GM12892 (cell line): ENCODE measurements around the gene C1orf198.

Source experiments
- DNase-seq: peaks from one replicate; pipeline ENCODE4 v3.0.0; 2011; ENCODE audit not compliant: insufficient read length
- FAIRE-seq: peaks from 2 replicates; lab custom pipeline; 2011; peaks lifted over from hg19 to GRCh38; lab: Jason Lieb, UNC
- POLR2A ChIP-seq: IDR thresholded peaks from 2 replicates; pipeline ENCODE4 v1.6.1; 2011; ENCODE audit warnings: low read depth, low read length, control low read depth
- POLR2AphosphoS5 ChIP-seq: IDR thresholded peaks from 2 replicates; pipeline ENCODE4 v1.6.1; 2011; ENCODE audit warnings: low read depth, low read length, control low read depth
- TAF1 ChIP-seq: IDR thresholded peaks from 2 replicates; pipeline ENCODE4 v1.6.1; 2011; ENCODE audit warnings: low read depth, mild to moderate bottlenecking, control low read depth, low read length, borderline replicate concordance

C1orf198 gene

DNA sequence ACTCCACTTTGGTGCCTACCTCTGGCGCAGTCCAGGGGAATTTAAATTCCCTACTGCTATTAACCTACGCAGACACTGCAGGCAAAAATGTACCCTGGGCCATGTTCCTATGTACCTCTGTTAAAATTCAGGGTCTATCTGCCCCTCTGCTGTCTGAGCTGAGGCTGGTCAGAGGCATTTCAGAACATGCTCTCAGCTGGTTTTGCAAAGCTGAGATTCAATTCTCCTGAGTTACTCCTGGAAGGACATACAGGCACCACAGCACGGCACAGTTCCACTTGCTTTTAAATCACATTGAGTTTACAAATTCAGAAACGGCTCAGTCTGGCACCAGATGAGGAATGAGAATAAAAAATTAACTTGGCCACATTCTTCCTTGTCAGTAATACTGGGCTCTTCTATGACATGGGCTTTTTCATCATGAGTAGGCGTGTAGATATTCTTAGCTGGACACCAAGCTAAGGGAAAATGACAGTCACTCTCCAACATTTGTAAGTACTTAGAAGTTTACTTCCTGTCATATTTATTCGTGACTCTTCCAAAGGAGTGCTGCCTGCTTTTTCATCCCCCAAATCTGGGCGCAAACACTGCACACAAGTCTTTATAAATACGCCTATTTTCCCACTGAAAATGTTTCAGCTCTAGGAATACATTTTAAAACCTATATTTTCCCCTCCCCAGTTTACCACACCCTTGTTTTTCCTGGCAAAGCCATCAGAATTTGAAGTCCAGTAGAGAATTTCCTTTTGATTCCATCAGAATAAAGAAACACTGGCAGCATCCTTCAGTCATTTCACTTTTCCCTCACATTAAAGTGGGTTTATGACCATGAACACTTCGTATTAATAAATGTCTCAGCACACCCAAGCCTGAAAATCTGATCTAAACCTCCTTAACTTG, 1.9 kb downstream of the C1orf198 start:
- FAIRE-seq (no peak), DNase-seq (no peak)

DNA sequence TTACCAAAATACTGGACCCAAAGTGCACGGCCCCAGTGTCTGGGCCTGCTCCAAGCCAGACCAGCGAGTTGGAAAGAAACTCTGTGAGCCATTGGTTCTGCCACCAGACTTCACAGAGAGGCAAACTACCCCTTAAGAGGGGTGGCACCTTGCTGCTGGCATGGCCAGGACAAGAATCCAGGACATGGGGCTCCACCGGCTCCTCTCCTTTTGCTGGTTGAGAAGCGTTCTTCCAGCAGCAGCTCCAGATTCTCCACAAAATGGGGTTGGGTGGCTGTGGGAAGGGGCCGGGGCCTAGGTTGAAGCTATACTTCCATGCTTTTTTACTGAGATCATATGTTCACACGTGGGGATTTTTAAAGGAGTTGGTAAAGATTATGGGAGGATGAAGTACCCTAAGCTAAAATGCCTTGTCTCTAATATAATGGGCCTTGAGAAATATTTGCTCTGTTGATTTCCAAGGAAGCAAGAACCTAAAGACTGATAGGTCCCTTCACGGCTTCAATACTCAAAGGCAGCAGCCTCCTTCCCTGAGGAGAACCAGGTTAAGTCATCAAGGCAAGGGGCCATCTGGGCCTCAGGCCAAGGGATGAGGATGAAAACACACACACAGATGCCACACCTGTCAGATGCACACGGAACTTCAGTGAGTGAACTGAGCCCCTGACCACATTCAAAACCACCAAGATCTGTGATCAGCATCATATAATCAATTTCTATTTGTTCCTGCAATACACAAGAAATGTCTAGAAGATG, 3.1 kb downstream of the C1orf198 start:
- TF ChIP-seq POLR2AphosphoS5 = no peak
- TF ChIP-seq POLR2A = no peak
- TF ChIP-seq TAF1 = no peak
- DNase-seq (no peak), FAIRE-seq (no peak)

More for the DNA sequence above, 1.9 kb downstream of the C1orf198 start:
- TF ChIP-seq POLR2AphosphoS5 = no peak

DNA sequence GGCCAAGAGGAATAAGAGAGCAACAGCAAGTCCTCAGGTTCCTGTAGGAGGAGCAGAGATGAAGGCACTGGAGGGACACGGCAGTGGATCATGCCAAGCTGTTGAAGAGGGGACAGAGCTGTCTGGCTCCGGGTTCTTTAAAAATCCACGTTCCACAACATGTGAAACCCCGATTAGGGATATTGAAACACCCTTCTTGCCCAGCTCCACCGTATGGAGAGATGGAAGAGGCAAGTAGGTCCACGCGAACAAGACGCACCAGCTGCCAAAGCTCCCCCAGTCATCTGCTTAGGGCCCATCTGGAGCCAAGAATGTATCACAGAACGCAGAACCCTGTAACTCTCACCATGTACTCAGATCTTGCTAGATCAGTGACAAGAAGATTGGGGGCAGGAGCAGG, 3.9 kb downstream of the C1orf198 start:
- no peak for FAIRE-seq
- DNase-seq = no peak
- TF ChIP-seq TAF1 = no peak

- TF ChIP-seq POLR2A (no peak), TAF1 (no peak), POLR2AphosphoS5 (no peak)
- DNase-seq (no peak), FAIRE-seq (no peak)
These were observed 4.9 kb downstream of the C1orf198 start for GRCh38 chr1:230863449-230863848.

GRCh38 chr1:230861970-230862595, 6.2 kb downstream of the C1orf198 start:
- no peak for DNase-seq
- FAIRE-seq = no peak
- TF ChIP-seq TAF1 = no peak
- TF ChIP-seq POLR2AphosphoS5 = no peak
- TF ChIP-seq POLR2A = no peak

DNA sequence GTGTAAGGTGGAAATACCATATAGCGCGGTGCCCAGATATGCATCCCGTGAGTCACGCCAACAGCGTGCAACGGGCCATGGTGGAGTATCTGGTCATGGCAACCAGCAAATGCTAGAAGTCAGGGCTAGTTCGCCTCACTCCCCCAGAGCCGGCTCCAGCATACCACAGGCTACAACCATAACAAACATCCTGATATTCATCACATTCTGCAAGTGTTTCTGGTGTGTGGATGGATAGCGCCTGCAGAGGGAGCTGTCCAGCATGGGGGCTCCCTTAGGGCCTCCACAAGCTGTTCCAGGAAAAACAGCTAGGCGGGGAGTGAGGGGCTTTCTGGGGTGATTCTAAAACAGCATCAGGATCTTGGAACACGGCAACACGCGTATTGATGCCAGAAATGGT, 6.8 kb downstream of the C1orf198 start:
- FAIRE-seq (no peak), DNase-seq (no peak)
- TF ChIP-seq POLR2A = no peak
- TF ChIP-seq TAF1 = no peak
- TF ChIP-seq POLR2AphosphoS5 = no peak

DNA sequence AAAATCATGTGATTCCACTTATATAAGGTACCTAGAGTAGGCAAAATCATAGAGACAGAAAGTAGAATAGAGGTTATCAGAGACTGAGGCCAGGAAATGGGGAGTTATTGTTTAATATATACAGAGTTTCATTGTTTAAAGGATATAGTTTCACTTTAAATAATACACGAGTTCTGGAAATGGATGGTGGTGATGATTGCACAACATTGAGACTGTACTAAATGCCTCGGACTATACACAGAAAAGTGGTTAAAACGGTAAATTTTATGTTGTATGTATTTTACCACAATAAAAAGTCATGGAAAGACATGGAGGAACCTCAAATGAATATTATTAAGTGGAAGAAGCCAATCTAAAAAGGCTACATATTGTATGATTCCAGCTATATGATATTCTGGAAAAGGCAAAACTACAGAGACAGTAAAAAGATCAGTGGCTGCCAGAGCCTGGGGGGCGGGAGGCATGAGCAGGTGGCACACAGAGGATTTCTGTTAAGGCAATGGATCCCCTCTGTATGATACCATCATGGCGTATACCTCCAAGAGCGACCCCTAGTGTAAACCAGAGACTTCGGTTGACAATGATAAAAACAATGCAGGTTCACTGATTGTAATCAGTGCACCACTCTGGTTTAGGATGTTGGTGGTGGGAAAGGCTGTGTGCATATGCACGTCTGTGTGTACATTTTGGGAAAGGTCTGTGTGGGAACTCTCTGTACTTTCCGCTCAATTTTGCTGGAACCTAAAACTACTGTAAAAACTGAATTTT, 7.5 kb downstream of the C1orf198 start:
- no peak for TF ChIP-seq POLR2A
- DNase-seq (no peak), FAIRE-seq (no peak)

GRCh38 chr1:230858918-230859729, 9.2 kb downstream of the C1orf198 start:
- TF ChIP-seq POLR2A (no peak), TAF1 (no peak), POLR2AphosphoS5 (no peak)
- FAIRE-seq = no peak
- no peak for DNase-seq

GRCh38 chr1:230858236-230858820, 10.0 kb downstream of the C1orf198 start:
- DNase-seq (no peak), FAIRE-seq (no peak)
- TF ChIP-seq POLR2A (no peak), POLR2AphosphoS5 (no peak), TAF1 (no peak)

DNA sequence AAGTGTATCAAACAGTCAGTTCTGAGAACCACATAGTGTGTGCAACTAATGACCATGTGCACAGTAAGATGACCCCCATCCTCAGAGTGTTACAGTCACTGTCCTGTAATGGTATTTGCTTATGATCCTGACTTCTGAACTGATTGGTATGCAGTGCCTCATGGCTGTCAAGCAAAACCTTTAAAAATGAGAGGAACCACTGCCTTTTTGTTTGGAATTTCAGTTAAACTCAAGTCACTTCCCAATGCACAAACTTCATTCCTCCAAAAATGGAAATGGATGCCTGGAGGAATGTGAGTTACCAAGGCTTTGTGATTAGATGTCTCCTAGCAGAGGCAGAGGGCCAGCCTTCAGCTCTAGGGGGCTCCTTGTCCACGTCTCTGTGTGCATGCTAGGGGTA, 10.5 kb downstream of the C1orf198 start:
- DNase-seq (no peak), FAIRE-seq (no peak)
- TF ChIP-seq TAF1 (no peak), POLR2AphosphoS5 (no peak), POLR2A (no peak)

GRCh38 chr1:230857077-230857476, 11.2 kb downstream of the C1orf198 start:
- TF ChIP-seq POLR2AphosphoS5 (no peak), POLR2A (no peak), TAF1 (no peak)
- FAIRE-seq (no peak), DNase-seq (no peak)
